Kidney (tissue), 14 donors: Measurements from ENCODE around the gene FBXO9. TPM values are rescaled to one million over a fixed set of nuclear protein-coding genes. Genes with fewer than 3 reads are reported as not detected.

Experiments
- DNase-seq, 5 donors: peaks; one replicate each; pipeline ENCODE4 v3.0.0-alpha.2; 2013 to 2020
- FAIRE-seq: peaks from 2 replicates; lab custom pipeline; 2012; peaks lifted over from hg19 to GRCh38; lab: Jason Lieb, UNC
- H3K27ac ChIP-seq, 2 donors: one replicate each; pipeline ENCODE4 v1.7.0; 2013; ENCODE audit warnings: low read depth in 2 of 2, low read length in 2 of 2, inconsistent platforms in 1 of 2
- H3K27me3 ChIP-seq: one replicate; pipeline ENCODE4 v1.7.1; 2013; ENCODE audit warnings: low read length, inconsistent platforms; ENCODE audit not compliant: control insufficient read depth, insufficient read depth
- H3K36me3 ChIP-seq, 3 donors: one replicate each; pipeline versions ENCODE4 v1.7.0 to v1.7.1; 2013; ENCODE audit warnings: low read length in 3 of 3, control low read depth in 1 of 3, inconsistent platforms in 1 of 3; ENCODE audit not compliant: insufficient read depth in 3 of 3, control insufficient read depth in 2 of 3
- H3K4me1 ChIP-seq, 3 donors: one replicate each; pipeline versions ENCODE4 v1.7.0 to v1.7.1; 2013; ENCODE audit warnings: low read length in 3 of 3, inconsistent platforms in 1 of 3, low read depth in 1 of 3; ENCODE audit not compliant: control insufficient read depth in 2 of 3, insufficient read depth in 2 of 3
- H3K4me3 ChIP-seq, 3 donors: one replicate each; pipeline versions ENCODE4 v1.7.0 to v1.8.1; 2013; ENCODE audit warnings: low read length in 3 of 3, control low read depth in 1 of 3, inconsistent platforms in 1 of 3
- H3K9ac ChIP-seq, 3 donors: one replicate each; pipeline versions ENCODE4 v1.7.0 to v1.7.1; 2013; ENCODE audit warnings: low read length in 3 of 3, control low read depth in 1 of 3, inconsistent platforms in 1 of 3
- H3K9me3 ChIP-seq, 3 donors: one replicate each; pipeline versions ENCODE4 v1.7.0 to v1.7.1; 2013; ENCODE audit warnings: low read length in 3 of 3, control low read depth in 1 of 3, inconsistent platforms in 1 of 3; ENCODE audit not compliant: control insufficient read depth in 2 of 3, insufficient read depth in 1 of 3
- intact Hi-C: fragments of 100-400 bp; cut with DNase I; formaldehyde crosslinking; loops from one replicate; pipeline ENCODE4 v1.11.1; 2022
- polyA plus RNA-seq: library from polyadenylated mRNA; stranded (reverse); fragments of 350-450 nt; fragmentation: Illumina TruSeq; extraction: RNeasy Lipid Tissue Mini Kit (QIAGEN cat#74804); gene quantifications from one replicate; pipeline ENCODE4 v1.2.3, GENCODE V29; 2014; ENCODE audit warnings: low read depth, low replicate concordance; ENCODE audit not compliant: insufficient read depth
- total RNA-seq: library from RNA; stranded (reverse); fragmentation: NEBNext Ultra II Directional; extraction: Animal tissue kit (Norgen Biotek cat#: 25700); gene quantifications from one replicate; pipeline ENCODE4 v1.2.1, GENCODE V29; 2021
- TF ChIP-seq, protein P1 (sequence below): IDR thresholded peaks from 3 replicates; pipeline ENCODE4 v1.5.1; 2012; ENCODE audit warnings: mild to moderate bottlenecking, moderate library complexity, borderline replicate concordance; ENCODE audit not compliant: insufficient read depth; ENCODE audit errors: extremely low read depth
- donor health status: control.
- donor health status: control.
- donor health status: control.
- donor health status: control.
- donor health status: control.
- donor health status: DM: yes; HTN: yes; CAD: no.
- donor health status: Normal renal cell carcinoma (clear cell type).

FBXO9 gene
- total and polyA plus RNA-seq, 2 donors from 2014 or later = 45.2 to 94.7 TPM

DNA sequence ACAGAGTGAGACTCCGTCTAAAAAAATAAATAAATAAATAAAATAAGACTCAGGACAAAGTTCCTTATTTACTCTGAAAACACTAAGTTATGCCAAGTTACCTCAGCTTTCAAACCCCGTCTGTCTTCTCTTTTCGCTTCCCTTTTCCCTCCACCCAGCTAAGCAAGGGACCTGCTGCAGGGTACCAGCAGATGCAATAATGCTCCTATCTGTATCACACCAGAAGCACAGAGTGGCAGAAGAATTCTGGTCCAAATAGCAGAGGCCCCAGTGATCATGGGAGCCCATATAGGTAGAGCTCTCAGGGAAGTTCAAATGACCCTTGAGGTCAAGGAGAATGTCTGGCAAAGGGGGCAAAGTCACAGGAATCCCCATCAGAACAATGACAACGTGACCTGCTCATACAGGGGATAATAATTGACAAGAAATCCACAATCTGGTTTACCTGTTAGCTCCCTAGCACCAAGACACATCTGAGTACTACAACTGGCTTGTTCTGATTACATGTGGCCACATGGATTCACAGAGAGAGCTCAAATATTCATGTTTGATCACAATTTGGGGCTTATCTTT is 74.7 kb downstream of the FBXO9 start:
- Histone ChIP-seq H3K27ac (no peak overlapping the region), H3K4me3 (no peak overlapping the region), H3K36me3 (no peaks in the 10 kb centered on the region), H3K9ac (no peak overlapping the region), H3K9me3 (no peaks in the 10 kb centered on the region), H3K27me3 (no peaks in the 10 kb centered on the region), H3K4me1 (no peaks in the 10 kb centered on the region)
- FAIRE-seq (no peak), DNase-seq (no peak)
- intact Hi-C loops = no loop called here
- TF ChIP-seq, protein P1, sequence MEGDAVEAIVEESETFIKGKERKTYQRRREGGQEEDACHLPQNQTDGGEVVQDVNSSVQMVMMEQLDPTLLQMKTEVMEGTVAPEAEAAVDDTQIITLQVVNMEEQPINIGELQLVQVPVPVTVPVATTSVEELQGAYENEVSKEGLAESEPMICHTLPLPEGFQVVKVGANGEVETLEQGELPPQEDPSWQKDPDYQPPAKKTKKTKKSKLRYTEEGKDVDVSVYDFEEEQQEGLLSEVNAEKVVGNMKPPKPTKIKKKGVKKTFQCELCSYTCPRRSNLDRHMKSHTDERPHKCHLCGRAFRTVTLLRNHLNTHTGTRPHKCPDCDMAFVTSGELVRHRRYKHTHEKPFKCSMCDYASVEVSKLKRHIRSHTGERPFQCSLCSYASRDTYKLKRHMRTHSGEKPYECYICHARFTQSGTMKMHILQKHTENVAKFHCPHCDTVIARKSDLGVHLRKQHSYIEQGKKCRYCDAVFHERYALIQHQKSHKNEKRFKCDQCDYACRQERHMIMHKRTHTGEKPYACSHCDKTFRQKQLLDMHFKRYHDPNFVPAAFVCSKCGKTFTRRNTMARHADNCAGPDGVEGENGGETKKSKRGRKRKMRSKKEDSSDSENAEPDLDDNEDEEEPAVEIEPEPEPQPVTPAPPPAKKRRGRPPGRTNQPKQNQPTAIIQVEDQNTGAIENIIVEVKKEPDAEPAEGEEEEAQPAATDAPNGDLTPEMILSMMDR = no peak

DNA sequence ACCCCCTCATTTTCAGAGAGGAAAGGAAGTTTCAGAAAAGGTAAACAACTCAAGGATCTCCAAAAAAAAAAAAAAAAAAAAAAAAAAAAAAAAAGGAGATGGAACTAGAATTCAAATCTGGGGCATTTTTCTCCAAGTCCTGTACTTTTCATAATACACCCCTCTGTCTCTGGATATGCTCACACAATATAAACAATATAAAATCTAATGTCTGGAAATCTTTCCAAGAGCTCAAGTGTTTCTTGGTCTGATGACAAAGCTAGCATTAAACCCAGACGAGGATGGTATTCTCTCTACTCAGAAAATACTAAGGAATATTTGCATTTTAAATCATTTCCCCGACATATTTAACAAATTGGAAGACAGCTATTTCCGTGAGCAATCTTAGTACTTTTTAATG is 77.6 kb downstream of the FBXO9 start:
- FAIRE-seq = no peak
- Histone ChIP-seq H3K4me1 (no peaks in the 10 kb centered on the region), H3K36me3 (no peaks in the 10 kb centered on the region), H3K27ac (no peak overlapping the region), H3K27me3 (no peaks in the 10 kb centered on the region), H3K4me3 (no peak overlapping the region), H3K9me3 (no peaks in the 10 kb centered on the region), H3K9ac (no peak overlapping the region)
- DNase-seq = no peak
- TF ChIP-seq, protein P1 = no peak
- intact Hi-C loops = no loop called here

DNA sequence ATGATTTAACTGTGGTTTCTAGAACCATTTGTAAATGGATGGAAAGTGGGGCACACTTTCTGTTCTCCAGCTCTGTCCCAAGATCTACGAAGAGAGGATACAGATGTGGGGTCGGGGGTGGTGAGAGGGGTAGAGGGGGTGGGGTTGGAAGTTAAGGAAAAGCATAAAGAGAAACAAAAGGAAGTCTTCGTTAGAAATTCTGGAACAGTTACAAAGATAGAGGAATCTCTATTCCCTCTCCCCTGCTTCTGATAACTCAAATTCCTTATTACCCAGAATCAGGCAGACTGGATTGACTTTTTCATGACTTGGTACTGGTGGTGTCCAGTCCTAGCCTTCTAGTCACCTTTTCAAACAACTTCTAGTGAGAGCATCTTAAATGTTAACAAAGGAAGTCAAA is 78.5 kb downstream of the FBXO9 start:
- Histone ChIP-seq H3K9ac (no peak overlapping the region), H3K4me1 (no peaks in the 10 kb centered on the region), H3K4me3 (no peak overlapping the region), H3K36me3 (no peaks in the 10 kb centered on the region), H3K9me3 (no peaks in the 10 kb centered on the region), H3K27me3 (no peaks in the 10 kb centered on the region), H3K27ac (no peak overlapping the region)
- intact Hi-C loops = no loop called here
- DNase-seq (no peak), FAIRE-seq (no peak)
- TF ChIP-seq, protein P1 = no peak

DNA sequence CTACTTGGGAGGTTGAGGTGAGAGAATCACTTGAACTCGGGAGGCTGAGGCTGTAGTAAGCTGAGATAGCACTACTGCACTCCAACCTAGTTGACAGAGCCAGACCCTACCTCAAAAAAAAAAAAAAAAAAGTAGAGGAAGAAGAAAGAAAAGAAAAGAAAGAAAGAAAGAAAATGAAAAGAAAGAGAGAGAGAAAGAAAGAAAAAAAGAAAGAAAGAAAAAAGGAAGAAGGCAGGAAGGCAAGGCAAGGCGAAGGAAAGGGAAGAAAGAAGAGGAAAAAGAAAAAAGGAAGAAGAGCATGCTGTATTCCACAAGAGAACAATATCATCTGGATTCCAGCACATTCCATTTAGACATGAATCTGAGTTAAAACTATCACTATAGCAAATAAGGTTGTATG is 79.6 kb downstream of the FBXO9 start:
- TF ChIP-seq, protein P1 = no peak
- Histone ChIP-seq H3K4me1 (no peaks in the 10 kb centered on the region), H3K9me3 (no peaks in the 10 kb centered on the region), H3K4me3 (no peak overlapping the region), H3K27ac (no peak overlapping the region), H3K9ac (no peak overlapping the region), H3K36me3 (no peaks in the 10 kb centered on the region), H3K27me3 (no peaks in the 10 kb centered on the region)
- FAIRE-seq (no peak), DNase-seq (no peak)
- intact Hi-C loops = no loop called here
